GM23248 (cell line): ENCODE data around the gene RPS15. TPM values are rescaled to one million over a fixed set of nuclear protein-coding genes. Genes with fewer than 3 reads are reported as not detected.

Experiments used
- DNase-seq: peaks from one replicate; pipeline ENCODE4 v3.0.0-alpha.2; 2015
- H2AFZ ChIP-seq: fragments of 200-600 bp; sonication (generic); 2 replicates; pipeline ENCODE4 v1.6.1; 2016; ENCODE audit warnings: antibody characterized with exemption
- H3F3A ChIP-seq: fragments of 200-600 bp; sonication (generic); 2 replicates; pipeline ENCODE4 v1.6.1; 2016; ENCODE audit warnings: mild to moderate bottlenecking, antibody characterized with exemption, mixed run types; ENCODE audit not compliant: insufficient read depth
- H3K27ac ChIP-seq: fragments of 200-600 bp; sonication (generic); 2 replicates; pipeline ENCODE4 v1.5.1; 2016; ENCODE audit warnings: mild to moderate bottlenecking
- H3K27me3 ChIP-seq: fragments of 200-600 bp; sonication (generic); replicated peaks from 2 replicates; pipeline ENCODE4 v1.6.1; 2016; ENCODE audit warnings: mild to moderate bottlenecking; ENCODE audit not compliant: insufficient read depth
- H3K36me3 ChIP-seq: fragments of 200-600 bp; sonication (generic); 2 replicates; pipeline ENCODE4 v1.6.1; 2016; ENCODE audit warnings: low read depth, mild to moderate bottlenecking
- H3K4me1 ChIP-seq: fragments of 200-600 bp; sonication (generic); 2 replicates; pipeline ENCODE4 v1.6.1; 2016; ENCODE audit warnings: mild to moderate bottlenecking; ENCODE audit not compliant: insufficient read depth
- H3K4me2 ChIP-seq: fragments of 200-600 bp; sonication (generic); one replicate; pipeline ENCODE4 v1.6.1; 2016; ENCODE audit warnings: mild to moderate bottlenecking; ENCODE audit not compliant: unreplicated experiment
- H3K4me3 ChIP-seq: fragments of 200-600 bp; sonication (generic); 2 replicates; pipeline ENCODE4 v1.5.1; 2016; ENCODE audit warnings: mild to moderate bottlenecking
- H3K79me2 ChIP-seq: fragments of 200-600 bp; sonication (generic); 2 replicates; pipeline ENCODE4 v1.6.1; 2016; ENCODE audit warnings: mild to moderate bottlenecking; ENCODE audit not compliant: insufficient read depth
- H3K9ac ChIP-seq: fragments of 200-600 bp; sonication (generic); 2 replicates; pipeline ENCODE4 v1.6.1; 2016; ENCODE audit warnings: mild to moderate bottlenecking
- H3K9me2 ChIP-seq: fragments of 200-600 bp; sonication (generic); 2 replicates; pipeline ENCODE4 v1.6.1; 2016; ENCODE audit warnings: mixed run types, mild to moderate bottlenecking, moderate library complexity; ENCODE audit not compliant: insufficient read depth
- H3K9me3 ChIP-seq: fragments of 200-600 bp; sonication (generic); one replicate; pipeline ENCODE4 v1.6.1; 2017; ENCODE audit warnings: low read depth
- H4K20me1 ChIP-seq: fragments of 200-600 bp; sonication (generic); 2 replicates; pipeline ENCODE4 v1.6.0; 2016; ENCODE audit not compliant: insufficient read depth
- EZH2 ChIP-seq: fragments of 200-600 bp; sonication (generic); IDR thresholded peaks from 2 replicates; pipeline ENCODE4 v1.6.1; 2018; ENCODE audit warnings: antibody characterized with exemption, mild to moderate bottlenecking; ENCODE audit not compliant: insufficient read depth, poor library complexity, severe bottlenecking
- EZH2phosphoT487 ChIP-seq: fragments of 200-600 bp; sonication (generic); IDR thresholded peaks from 2 replicates; pipeline ENCODE4 v1.6.1; 2018; ENCODE audit warnings: antibody characterized with exemption, moderate library complexity, mild to moderate bottlenecking, low read depth; ENCODE audit not compliant: insufficient read depth
- WGBS, 2 experiments: methylation state at CpG; one replicate each; pipeline ENCODE4 v1.1.6; 2015 to 2017; ENCODE audit warnings: low lambda C conversion rate in 2 of 2, low coverage in 1 of 2; ENCODE audit errors: missing lambda C conversion rate in 2 of 2; 5-methylcytosine and 5-hydroxymethylcytosine counted together
- in situ Hi-C: fragments of 300-500 bp; cut with MboI; formaldehyde crosslinking; loops from 2 replicates; pipeline ENCODE4 v1.15.0; 2020
- polyA plus RNA-seq: library from polyadenylated mRNA; unstranded; fragments of >200 nt; fragmentation: Nextera tagmentation; extraction: Ambion mirVana; gene quantifications from 2 replicates; pipeline ENCODE4 v1.2.1, GENCODE V29; 2016
- total RNA-seq: library from RNA; depleted of rRNA; stranded (reverse); fragments of >200 nt; shearing (Covaris generic); gene quantifications from 2 replicates; pipeline ENCODE4 v1.2.3, GENCODE V29; 2014

The RPS15 gene
- total and polyA plus RNA-seq, 2 experiments from 2014 or later: 921 to 1,289 TPM

- in situ Hi-C loops: no loop called here
- peaks cover 57% of the 10 kb centered on the region for H3K79me2 ChIP-seq
- no peaks in the 10 kb centered on the region for H4K20me1 ChIP-seq
These were observed 29.6 kb upstream of the RPS15 start for GRCh38 chr19:1408300-1409203.

DNA sequence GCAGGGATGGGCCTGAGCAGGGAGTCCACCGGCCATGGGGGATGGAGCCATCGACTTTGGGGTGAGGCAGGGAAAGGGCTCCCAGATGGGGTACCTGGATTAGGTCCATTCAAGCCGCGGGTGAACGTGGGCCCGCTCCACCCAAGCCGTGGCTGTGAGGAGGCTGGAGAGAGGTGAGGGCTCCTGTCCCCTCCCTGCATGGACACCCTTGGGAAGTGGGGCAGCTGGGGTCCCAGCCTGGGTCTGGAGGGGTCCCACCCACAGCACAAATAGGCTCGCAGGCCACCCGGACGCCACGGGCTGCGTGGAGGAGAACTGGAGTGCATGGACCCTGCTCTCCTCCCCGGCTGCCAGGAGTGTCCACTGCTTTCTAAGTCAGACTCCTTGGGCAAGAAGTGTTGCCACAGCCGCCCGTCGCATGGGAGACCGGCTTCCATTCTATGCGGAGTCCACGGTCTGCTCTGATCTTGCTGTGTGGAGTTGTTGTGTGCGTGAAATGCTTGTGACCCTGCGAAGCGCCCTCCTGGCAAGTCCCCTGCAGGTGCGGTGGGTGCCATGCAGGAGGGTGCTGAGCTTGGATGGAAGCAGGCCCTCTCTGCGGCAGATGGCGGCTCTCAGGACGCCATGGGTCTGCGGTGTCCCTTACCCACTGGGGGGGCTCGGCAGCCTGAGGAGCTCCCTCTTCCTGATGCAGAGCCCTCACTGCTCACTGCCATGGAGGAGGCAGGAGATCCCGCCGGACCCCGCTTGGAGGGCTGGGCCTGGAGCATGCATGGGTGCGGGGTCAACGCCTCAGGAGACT is 28.8 kb upstream of the RPS15 start:
- 39 to 41% methylated on average over 33 of the region's 33 CpGs for WGBS, 2 experiments
- H3K4me2 ChIP-seq: peak overlapping the region; percentile 84
- in situ Hi-C loops: no loop called here
- H3K9me2 ChIP-seq: no peaks in the 10 kb centered on the region
- H3K27me3 ChIP-seq: no peaks in the 10 kb centered on the region
- H3F3A ChIP-seq: 0 out of 2 replicates have a peak, but pooled peaks cover 7% of the 10 kb centered on the region
- H3K4me1 ChIP-seq: peaks cover 23% of the 10 kb centered on the region
- peak overlapping the region; percentile 92 for H3K27ac ChIP-seq
- DNase-seq: peak; percentile 57
- peak overlapping the region; percentile 75 for H3K4me3 ChIP-seq
- no peaks in the 10 kb centered on the region for H3K36me3 ChIP-seq
- no peaks in the 10 kb centered on the region for H4K20me1 ChIP-seq
- peaks cover 66% of the 10 kb centered on the region for H3K79me2 ChIP-seq
- H2AFZ ChIP-seq: no peak overlapping the region
- TF ChIP-seq EZH2: no peak
- no peak for TF ChIP-seq EZH2phosphoT487
- no peaks in the 10 kb centered on the region for H3K9me3 ChIP-seq
- H3K9ac ChIP-seq: peak overlapping the region; percentile 97

More at GRCh38 chr19:1408300-1409203, 29.6 kb upstream of the RPS15 start:
- Histone ChIP-seq H3F3A (0 out of 2 replicates have a peak, but pooled peaks cover 4% of the 10 kb centered on the region), H3K9me3 (no peaks in the 10 kb centered on the region), H3K9ac (peak overlapping the region; percentile 97), H3K36me3 (no peaks in the 10 kb centered on the region), H3K9me2 (no peaks in the 10 kb centered on the region), H2AFZ (no peak overlapping the region), H3K27ac (peak overlapping the region; percentile 92), H3K27me3 (no peaks in the 10 kb centered on the region), H3K4me2 (peak overlapping the region; percentile 84), H3K4me3 (peak overlapping the region; percentile 75), H3K4me1 (peaks cover 23% of the 10 kb centered on the region)
- DNase-seq: peak; percentile 82
- no peak for TF ChIP-seq EZH2
- no peak for TF ChIP-seq EZH2phosphoT487
- 1 to 3% methylated on average over 39 to 65 of the region's 69 CpGs for WGBS, 2 experiments

DNA sequence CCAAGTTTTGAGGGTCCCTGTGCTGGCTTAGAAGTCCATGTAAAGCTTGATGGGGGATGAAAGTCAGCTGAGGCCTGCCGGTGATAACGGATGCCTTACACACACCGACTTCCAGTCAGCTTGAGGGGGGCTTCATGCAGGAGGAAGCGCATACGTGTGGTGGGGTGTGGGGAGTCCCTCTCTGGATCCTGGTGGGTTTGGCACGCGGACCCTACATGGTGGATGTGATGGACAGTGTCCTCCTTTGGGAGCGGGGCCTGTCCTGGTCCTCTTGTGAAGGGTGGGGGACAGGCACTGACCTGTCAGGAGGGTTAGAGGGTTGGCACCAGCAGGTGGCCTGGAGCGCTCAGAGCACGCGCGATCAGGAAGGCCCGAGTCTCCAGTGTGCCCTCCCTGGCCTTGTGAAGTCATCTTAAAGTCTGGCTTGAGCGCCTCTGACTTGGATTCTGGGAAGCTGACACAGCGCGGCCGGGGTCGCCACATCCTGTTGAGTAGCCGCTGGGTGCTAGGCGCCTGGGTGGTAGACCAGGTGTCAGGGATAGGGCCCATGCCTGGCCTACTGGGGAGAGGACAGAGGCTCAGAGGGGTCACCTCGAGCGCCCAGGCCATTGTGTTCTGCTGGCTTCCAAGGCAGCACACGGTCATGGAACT is 27.9 kb upstream of the RPS15 start:
- Histone ChIP-seq H3K4me2 (peak overlapping the region; percentile 84), H3K27me3 (no peaks in the 10 kb centered on the region), H3K36me3 (no peaks in the 10 kb centered on the region), H3K9ac (peak overlapping the region; percentile 97), H4K20me1 (no peaks in the 10 kb centered on the region), H3K27ac (peak overlapping the region; percentile 92), H3K4me1 (peaks cover 23% of the 10 kb centered on the region), H3K9me2 (no peaks in the 10 kb centered on the region), H3K4me3 (peak overlapping the region; percentile 75), H3K79me2 (peaks cover 74% of the 10 kb centered on the region), H2AFZ (no peak overlapping the region), H3F3A (0 out of 2 replicates have a peak, but pooled peaks cover 7% of the 10 kb centered on the region), H3K9me3 (no peaks in the 10 kb centered on the region)
- TF ChIP-seq EZH2phosphoT487: no peak
- no peak for TF ChIP-seq EZH2
- DNase-seq: peak; percentile 39
- in situ Hi-C loops: no loop called here
- 87% methylated on average over 23 of the region's 23 CpGs for WGBS, 2 experiments

- H3K36me3 ChIP-seq: no peaks in the 10 kb centered on the region
- H3K9ac ChIP-seq: peak overlapping the region; percentile 97
- no peak for TF ChIP-seq EZH2
- no peak for TF ChIP-seq EZH2phosphoT487
- peaks cover 26% of the 10 kb centered on the region for H3K4me1 ChIP-seq
- no peak overlapping the region for H2AFZ ChIP-seq
- no peaks in the 10 kb centered on the region for H4K20me1 ChIP-seq
- peak overlapping the region; percentile 25 for H3K4me2 ChIP-seq
- H3K27me3 ChIP-seq: no peaks in the 10 kb centered on the region
- H3K4me3 ChIP-seq: no peak overlapping the region
- DNase-seq: no peak
- 0 out of 2 replicates have a peak, but pooled peaks cover 7% of the 10 kb centered on the region for H3F3A ChIP-seq
- H3K79me2 ChIP-seq: peaks cover 79% of the 10 kb centered on the region
- no peaks in the 10 kb centered on the region for H3K9me2 ChIP-seq
- peak overlapping the region; percentile 92 for H3K27ac ChIP-seq
- in situ Hi-C loops: no loop called here
- 82 to 84% methylated on average over 9 of the region's 9 CpGs for WGBS, 2 experiments
- H3K9me3 ChIP-seq: no peaks in the 10 kb centered on the region
These were observed 27.4 kb upstream of the RPS15 start for GRCh38 chr19:1410789-1411188.
